ENCODE data around the gene PPP2R2C. TPM values are rescaled to one million over a fixed set of nuclear protein-coding genes. Genes with fewer than 3 reads are reported as not detected.

The PPP2R2C gene
- polyA plus RNA-seq, 1 donor from 2014 or later, result 34.4 TPM

- Histone ChIP-seq H3K27me3 (ENCODE audit: insufficient read depth, low read depth, low read length) (no peaks in the 10 kb centered on the region), H3K9me2 (ENCODE audit: insufficient read depth, low read length) (no peaks in the 10 kb centered on the region), H3K9me3 (ENCODE audit: low read length) (no peaks in the 10 kb centered on the region), H3F3A (ENCODE audit: insufficient read depth, low read length, poor library complexity, severe bottlenecking) (no peaks in the 10 kb centered on the region), H3K36me3 (ENCODE audit: insufficient read depth, low read length) (no peaks in the 10 kb centered on the region), H3K9ac (ENCODE audit: low read length) (no peak overlapping the region), H3K27ac (ENCODE audit: low read length) (no peak overlapping the region), H3K79me2 (replicated peaks; ENCODE audit: insufficient read depth, low read length) (no peaks in the 10 kb centered on the region), H4K20me1 (ENCODE audit: insufficient read depth) (no peaks in the 10 kb centered on the region), H3K4me2 (ENCODE audit: low read length) (no peak overlapping the region), H3K4me3 (ENCODE audit: low read length) (no peak overlapping the region), H2AFZ (ENCODE audit: low read depth, low read length) (no peak overlapping the region)
- TF ChIP-seq RAD21 (conservative IDR thresholded peaks at IDR 0.05) (no peak), REST (IDR thresholded peaks at IDR 0.05; ENCODE audit: borderline replicate concordance) (no peak), SMC3 (conservative IDR thresholded peaks at IDR 0.05; ENCODE audit: poor library complexity) (no peak), POLR2AphosphoS5 (IDR thresholded peaks at IDR 0.05) (no peak), CTCF (IDR thresholded peaks at IDR 0.05; ENCODE audit: poor library complexity, severe bottlenecking) (no peak), TAF1 (IDR thresholded peaks at IDR 0.05; ENCODE audit: low read depth) (no peak), MXI1 (conservative IDR thresholded peaks at IDR 0.05; ENCODE audit: poor library complexity, severe bottlenecking) (no peak), EZH2 (IDR thresholded peaks at IDR 0.05; ENCODE audit: borderline replicate concordance, insufficient read depth, low read length, poor library complexity, severe bottlenecking) (no peak), EP300 (conservative IDR thresholded peaks at IDR 0.05; ENCODE audit: poor library complexity, severe bottlenecking) (no peak)
These were observed 172.5 kb downstream of the PPP2R2C start for GRCh38 chr4:6299875-6300274.

- H3K36me3 ChIP-seq (ENCODE audit: insufficient read depth, low read length), result no peaks in the 10 kb centered on the region
- H3K79me2 ChIP-seq (replicated peaks; ENCODE audit: insufficient read depth, low read length), result no peaks in the 10 kb centered on the region
- no peak for TF ChIP-seq EP300 (conservative IDR thresholded peaks at IDR 0.05; ENCODE audit: poor library complexity, severe bottlenecking)
- TF ChIP-seq REST (IDR thresholded peaks at IDR 0.05; ENCODE audit: borderline replicate concordance), result no peak
- no peak for TF ChIP-seq MXI1 (conservative IDR thresholded peaks at IDR 0.05; ENCODE audit: poor library complexity, severe bottlenecking)
- TF ChIP-seq CTCF (IDR thresholded peaks at IDR 0.05; ENCODE audit: poor library complexity, severe bottlenecking), result no peak
- TF ChIP-seq SMC3 (conservative IDR thresholded peaks at IDR 0.05; ENCODE audit: poor library complexity), result no peak
- TF ChIP-seq RAD21 (conservative IDR thresholded peaks at IDR 0.05), result no peak
- no peak for TF ChIP-seq POLR2AphosphoS5 (IDR thresholded peaks at IDR 0.05)
- no peak for TF ChIP-seq TAF1 (IDR thresholded peaks at IDR 0.05; ENCODE audit: low read depth)
- TF ChIP-seq EZH2 (IDR thresholded peaks at IDR 0.05; ENCODE audit: borderline replicate concordance, insufficient read depth, low read length, poor library complexity, severe bottlenecking), result no peak
- H3K9me3 ChIP-seq (ENCODE audit: low read length), result no peaks in the 10 kb centered on the region
- H3K4me2 ChIP-seq (ENCODE audit: low read length), result no peak overlapping the region
- no peaks in the 10 kb centered on the region for H3K27me3 ChIP-seq (ENCODE audit: insufficient read depth, low read depth, low read length)
- no peak overlapping the region for H3K4me3 ChIP-seq (ENCODE audit: low read length)
- no peaks in the 10 kb centered on the region for H3K9me2 ChIP-seq (ENCODE audit: insufficient read depth, low read length)
- no peaks in the 10 kb centered on the region for H3F3A ChIP-seq (ENCODE audit: insufficient read depth, low read length, poor library complexity, severe bottlenecking)
- no peaks in the 10 kb centered on the region for H4K20me1 ChIP-seq (ENCODE audit: insufficient read depth)
- no peak overlapping the region for H3K9ac ChIP-seq (ENCODE audit: low read length)
- no peak overlapping the region for H3K27ac ChIP-seq (ENCODE audit: low read length)
- no peak overlapping the region for H2AFZ ChIP-seq (ENCODE audit: low read depth, low read length)
These were observed 173.6 kb downstream of the PPP2R2C start for GRCh38 chr4:6298852-6299251.
